Measurements from ENCODE around the gene UGT1A7.

Gene UGT1A7

DNA sequence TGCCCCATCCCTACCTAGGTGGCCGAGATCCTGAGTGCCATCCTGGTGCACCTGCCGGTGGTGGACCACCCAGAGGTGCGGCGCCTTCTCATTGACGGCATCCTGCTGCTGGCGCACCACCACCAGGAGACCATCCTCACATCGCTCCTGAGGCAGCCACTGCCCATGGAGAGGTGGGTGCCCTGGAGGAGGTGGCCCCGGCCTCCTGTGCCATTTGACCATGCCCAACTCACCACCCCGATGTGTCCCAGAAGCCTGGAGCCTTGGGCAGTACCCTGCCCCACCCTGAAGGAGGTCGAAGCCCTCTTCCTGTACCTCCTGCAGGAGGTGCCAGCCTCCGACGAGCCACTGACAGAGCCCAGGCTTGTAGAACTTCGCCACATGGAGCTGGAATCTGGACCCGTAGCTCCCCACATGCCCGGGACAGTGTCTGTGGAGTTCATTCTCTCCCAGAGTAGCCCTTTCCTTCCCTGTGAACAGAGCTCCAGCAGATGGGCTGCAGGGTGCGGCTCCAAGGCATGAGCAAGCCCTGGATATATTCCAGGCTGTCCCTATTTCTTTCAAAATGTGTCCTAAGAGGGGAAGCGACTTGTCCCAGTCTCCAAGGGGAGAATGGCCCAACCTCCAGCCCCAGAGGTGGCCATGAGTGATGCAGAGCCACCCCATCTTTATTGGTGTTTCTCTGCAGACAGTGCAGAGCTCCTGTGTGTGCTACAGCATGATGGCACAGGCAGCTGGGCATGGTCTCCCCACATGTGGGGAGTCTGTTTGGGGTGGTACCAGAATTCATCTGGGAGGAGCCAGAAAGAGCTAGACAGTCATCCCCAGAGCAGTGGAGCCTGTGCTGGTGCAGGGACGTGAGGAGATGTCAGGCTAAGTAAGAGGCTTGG is 138.4 kb downstream of the UGT1A7 start:
- no peak for DNase-seq

GRCh38 chr2:233820774-233821105 is 139.0 kb downstream of the UGT1A7 start:
- no peak for DNase-seq

DNA sequence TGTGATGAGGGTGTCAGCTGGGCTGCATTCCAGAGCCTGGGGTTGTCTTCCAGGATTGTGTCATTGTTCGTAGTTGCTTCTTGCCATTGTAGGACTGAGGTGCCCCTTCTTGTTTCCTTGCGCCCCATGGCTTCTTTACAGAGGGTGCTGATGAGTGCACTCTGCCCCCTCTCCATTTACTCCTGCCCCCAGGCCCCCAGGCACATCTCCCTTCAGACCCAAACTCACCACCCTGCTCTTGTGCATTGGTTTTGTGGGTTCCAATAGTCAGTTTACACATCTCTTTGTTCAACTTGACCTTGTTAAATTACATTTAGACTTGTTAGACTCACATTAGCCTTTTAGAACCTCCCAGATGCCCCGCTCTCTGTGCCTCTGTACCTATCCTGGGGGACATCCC is 139.5 kb downstream of the UGT1A7 start:
- no peak for DNase-seq

GRCh38 chr2:233821709-233822100 is 140.0 kb downstream of the UGT1A7 start:
- DNase-seq = no peak

DNA sequence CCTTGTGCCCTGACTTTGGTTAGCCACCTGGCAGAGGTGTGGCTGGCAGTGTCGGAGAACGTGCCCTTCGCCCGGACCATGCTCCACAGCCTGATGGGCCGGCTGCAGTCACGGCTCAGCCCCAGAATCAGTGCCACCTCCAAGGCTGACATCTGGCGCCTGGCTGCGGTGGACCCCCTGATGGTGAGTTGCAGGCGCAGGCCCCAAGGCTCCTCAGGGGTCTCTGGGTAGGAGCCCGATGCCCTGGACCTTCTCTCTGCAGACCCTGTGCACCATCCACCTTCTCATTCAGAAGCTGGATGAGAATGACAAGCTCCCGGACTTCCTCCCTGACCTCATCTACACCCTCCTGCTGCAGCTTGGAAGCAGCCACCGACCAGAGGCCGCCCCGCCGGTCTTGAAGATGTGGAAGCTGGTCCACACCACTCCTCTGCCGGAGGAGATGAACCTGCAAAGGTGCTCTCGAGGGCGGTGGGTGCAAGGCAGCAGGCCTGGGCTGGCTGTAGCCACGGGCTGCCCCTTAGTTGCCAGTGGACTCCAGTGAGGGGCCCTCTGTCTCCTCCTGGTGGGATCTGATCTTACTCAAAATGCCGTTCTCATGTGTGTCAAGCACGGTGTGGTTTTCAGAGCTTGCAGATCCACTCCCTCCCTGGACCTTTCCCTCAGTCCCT is 140.5 kb downstream of the UGT1A7 start:
- no peak for DNase-seq

All from stimulated activated CD4-positive, alpha-beta T cell treated with anti-CD3 and anti-CD28 coated beads, Interleukin-4, amount 100 ng/mL, for 4 hours (primary cell).